HG03442 (cell line): ENCODE results near the gene PTPN20.

Source experiments
- ATAC-seq: cut with Tn5 transposase; IDR thresholded peaks from one replicate; pipeline ENCODE4 v1.9.1; 2021; ENCODE audit warnings: mild to moderate bottlenecking, moderate library complexity; ENCODE audit not compliant: unreplicated experiment

The PTPN20 gene

GRCh38 chr10:47031901-47032465 is 120.8 kb downstream of the PTPN20 start:
- no peak for ATAC-seq

- no peak for ATAC-seq
Measured at GRCh38 chr10:47033081-47033480, 121.9 kb downstream of the PTPN20 start.

GRCh38 chr10:47033541-47034270 is 122.5 kb downstream of the PTPN20 start:
- ATAC-seq: no peak

GRCh38 chr10:47034441-47035051 is 123.3 kb downstream of the PTPN20 start:
- no peak for ATAC-seq

- ATAC-seq: no peak
Measured at GRCh38 chr10:47035171-47035818, 124.1 kb downstream of the PTPN20 start.

GRCh38 chr10:47035819-47036337 is 124.7 kb downstream of the PTPN20 start:
- ATAC-seq: no peak

GRCh38 chr10:47036771-47037170 is 125.5 kb downstream of the PTPN20 start:
- ATAC-seq: no peak

GRCh38 chr10:47037654-47038425 is 126.6 kb downstream of the PTPN20 start:
- no peak for ATAC-seq

GRCh38 chr10:47038881-47039561 is 127.8 kb downstream of the PTPN20 start:
- ATAC-seq: no peak

- no peak for ATAC-seq
Measured at GRCh38 chr10:47039562-47039913, 128.3 kb downstream of the PTPN20 start.

- no peak for ATAC-seq
Measured at GRCh38 chr10:47040041-47040491, 128.8 kb downstream of the PTPN20 start.

- ATAC-seq: no peak
Measured at GRCh38 chr10:47040681-47041080, 129.5 kb downstream of the PTPN20 start.

- no peak for ATAC-seq
Measured at GRCh38 chr10:47041396-47042198, 130.4 kb downstream of the PTPN20 start.

GRCh38 chr10:47042199-47042473 is 130.9 kb downstream of the PTPN20 start:
- no peak for ATAC-seq

- ATAC-seq: no peak
Measured at GRCh38 chr10:47042780-47043750, 131.8 kb downstream of the PTPN20 start.

- no peak for ATAC-seq
Measured at GRCh38 chr10:47043928-47044538, 132.8 kb downstream of the PTPN20 start.

- ATAC-seq: no peak
Measured at GRCh38 chr10:47044741-47045140, 133.5 kb downstream of the PTPN20 start.

GRCh38 chr10:47045331-47045861 is 134.2 kb downstream of the PTPN20 start:
- ATAC-seq: no peak
